Measurements from ENCODE around the gene MAPK10.

Gene MAPK10

DNA sequence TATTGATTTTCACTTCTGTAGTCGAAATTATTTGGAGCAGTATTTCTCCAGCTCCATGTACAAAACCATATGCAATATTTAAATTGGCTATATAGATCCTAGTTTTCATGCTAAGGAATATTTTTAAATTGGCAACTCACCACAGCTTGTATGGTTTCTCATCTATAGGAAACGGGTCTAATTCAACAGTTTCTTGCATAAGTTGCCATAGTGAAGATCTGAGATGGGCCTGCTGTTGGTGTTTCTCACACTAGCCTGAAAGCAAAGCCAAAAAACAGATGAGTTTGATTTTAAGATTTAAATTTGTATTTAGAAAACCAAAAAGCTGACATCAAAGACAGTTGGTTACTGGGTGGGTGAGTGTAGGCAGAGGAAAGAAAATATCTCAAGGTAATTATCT is 5.5 kb downstream of the MAPK10 start:
- no peak overlapping the region for H3K4me2 ChIP-seq (ENCODE audit: low read length)
- no peak overlapping the region for H3K9ac ChIP-seq (ENCODE audit: low read length)
- no peak for DNase-seq
- H2AFZ ChIP-seq (ENCODE audit: insufficient read depth, low read length, poor library complexity), result no peak overlapping the region
- no peak overlapping the region for H3K23ac ChIP-seq (ENCODE audit: low read length)
- H2AK5ac ChIP-seq (ENCODE audit: low read length), result no peak overlapping the region
- WGBS (ENCODE audit: extremely low coverage, insufficient coverage, insufficient read length), result no CpG with 5 or more reads among the region's 2 CpGs
- H2BK12ac ChIP-seq (ENCODE audit: low read length), result no peak overlapping the region
- H3K36me3 ChIP-seq (ENCODE audit: control insufficient read depth in 1 of 2, insufficient read depth in 2 of 2, low read length in 2 of 2), result no peaks in the 10 kb centered on the region
- no peak overlapping the region for H3K14ac ChIP-seq (ENCODE audit: low read length)
- H3K4ac ChIP-seq (ENCODE audit: low read depth, low read length), result no peak overlapping the region
- peaks cover 0 to under 1% of the 10 kb centered on the region in 2 experiments for H3K4me1 ChIP-seq (ENCODE audit: control insufficient read depth in 1 of 2, insufficient read depth in 2 of 2, low read length in 2 of 2)
- H3K27ac ChIP-seq (ENCODE audit: low read depth, low read length), result no peak overlapping the region
- no peak overlapping the region for H3K4me3 ChIP-seq (ENCODE audit: low read depth, low read length)
- H3K9me3 ChIP-seq (ENCODE audit: insufficient read depth, low read depth, low read length), result no peaks in the 10 kb centered on the region
- H4K12ac ChIP-seq (ENCODE audit: low read depth, low read length), result no peak overlapping the region
- no peak overlapping the region for H2BK5ac ChIP-seq (ENCODE audit: low read depth, low read length, poor library complexity)
- H3K79me2 ChIP-seq (ENCODE audit: control insufficient read depth, insufficient read depth, low read length, poor library complexity), result no peaks in the 10 kb centered on the region
- H4K91ac ChIP-seq (ENCODE audit: low read depth, low read length), result no peak overlapping the region
- H3K27me3 ChIP-seq (ENCODE audit: insufficient read depth, low read length), result no peaks in the 10 kb centered on the region
- no peak overlapping the region for H2BK120ac ChIP-seq (ENCODE audit: insufficient read depth, low read length, poor library complexity)
- no peaks in the 10 kb centered on the region for H3K79me1 ChIP-seq (ENCODE audit: low read length)
- H3K18ac ChIP-seq (ENCODE audit: low read length), result no peak overlapping the region
- no peak overlapping the region for H4K8ac ChIP-seq (ENCODE audit: low read depth, low read length)

DNA sequence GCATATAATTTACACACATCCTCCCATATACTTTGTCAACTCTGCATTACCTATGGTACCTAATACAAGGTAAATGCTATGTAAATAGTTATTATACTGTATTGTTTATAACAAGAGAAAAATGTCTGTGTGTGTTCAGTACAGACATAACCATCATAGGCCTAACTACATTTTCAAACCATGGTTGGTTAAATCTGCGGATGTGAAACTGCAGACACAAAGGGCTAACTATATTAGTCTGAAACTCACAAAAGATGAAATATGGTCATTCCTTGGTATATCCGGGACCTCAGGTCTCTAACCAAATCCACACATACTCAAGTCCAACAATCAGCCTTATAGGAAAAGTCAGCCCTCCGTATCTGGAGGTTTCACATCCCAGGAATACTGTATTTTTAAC is 13.5 kb downstream of the MAPK10 start:
- H3K4me3 ChIP-seq (ENCODE audit: low read depth, low read length), result no peak overlapping the region
- no peak overlapping the region for H3K18ac ChIP-seq (ENCODE audit: low read length)
- no peak overlapping the region for H2AFZ ChIP-seq (ENCODE audit: insufficient read depth, low read length, poor library complexity)
- H2AK5ac ChIP-seq (ENCODE audit: low read length), result no peak overlapping the region
- no peak overlapping the region for H4K12ac ChIP-seq (ENCODE audit: low read depth, low read length)
- no peak overlapping the region for H3K27ac ChIP-seq (ENCODE audit: low read depth, low read length)
- no peak overlapping the region for H3K9ac ChIP-seq (ENCODE audit: low read length)
- no peak overlapping the region for H3K4ac ChIP-seq (ENCODE audit: low read depth, low read length)
- no peaks in the 10 kb centered on the region for H3K9me3 ChIP-seq (ENCODE audit: insufficient read depth, low read depth, low read length)
- H2BK120ac ChIP-seq (ENCODE audit: insufficient read depth, low read length, poor library complexity), result no peak overlapping the region
- H3K79me2 ChIP-seq (ENCODE audit: control insufficient read depth, insufficient read depth, low read length, poor library complexity), result no peaks in the 10 kb centered on the region
- no peaks in the 10 kb centered on the region for H3K36me3 ChIP-seq (ENCODE audit: control insufficient read depth in 1 of 2, insufficient read depth in 2 of 2, low read length in 2 of 2)
- no CpG with 5 or more reads among the region's 3 CpGs for WGBS (ENCODE audit: extremely low coverage, insufficient coverage, insufficient read length)
- H3K79me1 ChIP-seq (ENCODE audit: low read length), result no peaks in the 10 kb centered on the region
- no peak overlapping the region for H2BK12ac ChIP-seq (ENCODE audit: low read length)
- H3K23ac ChIP-seq (ENCODE audit: low read length), result no peak overlapping the region
- no peaks in the 10 kb centered on the region for H3K4me1 ChIP-seq (ENCODE audit: control insufficient read depth in 1 of 2, insufficient read depth in 2 of 2, low read length in 2 of 2)
- no peak overlapping the region for H2BK5ac ChIP-seq (ENCODE audit: low read depth, low read length, poor library complexity)
- no peaks in the 10 kb centered on the region for H3K27me3 ChIP-seq (ENCODE audit: insufficient read depth, low read length)
- no peak overlapping the region for H3K14ac ChIP-seq (ENCODE audit: low read length)
- no peak for DNase-seq
- no peak overlapping the region for H4K91ac ChIP-seq (ENCODE audit: low read depth, low read length)
- no peak overlapping the region for H4K8ac ChIP-seq (ENCODE audit: low read depth, low read length)
- no peak overlapping the region for H3K4me2 ChIP-seq (ENCODE audit: low read length)

DNA sequence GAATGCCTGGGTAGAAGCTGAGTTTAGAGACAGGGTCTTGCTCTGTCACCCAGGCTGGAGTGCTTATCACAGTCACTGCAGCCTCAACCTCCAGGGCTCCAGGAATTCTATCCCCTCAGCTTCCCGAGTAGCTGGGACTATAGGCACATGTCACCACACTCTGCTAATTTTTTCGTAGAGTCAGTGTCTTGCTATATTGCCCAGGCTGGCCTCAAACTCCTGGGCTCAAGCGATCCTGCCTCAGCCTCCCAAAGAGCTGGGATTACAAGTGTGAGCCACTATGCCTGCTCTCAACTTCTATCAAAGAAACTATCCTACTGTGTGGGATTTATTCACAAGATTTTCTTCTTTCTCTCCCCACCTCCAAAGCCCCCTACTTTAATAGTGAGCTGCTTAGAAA is 15.7 kb downstream of the MAPK10 start:
- H3K27me3 ChIP-seq (ENCODE audit: insufficient read depth, low read length), result no peaks in the 10 kb centered on the region
- no peak overlapping the region for H2BK12ac ChIP-seq (ENCODE audit: low read length)
- H2BK5ac ChIP-seq (ENCODE audit: low read depth, low read length, poor library complexity), result no peak overlapping the region
- no peak overlapping the region for H4K8ac ChIP-seq (ENCODE audit: low read depth, low read length)
- H3K4ac ChIP-seq (ENCODE audit: low read depth, low read length), result no peak overlapping the region
- no peak for DNase-seq
- H2AFZ ChIP-seq (ENCODE audit: insufficient read depth, low read length, poor library complexity), result no peak overlapping the region
- H3K4me3 ChIP-seq (ENCODE audit: low read depth, low read length), result peak overlapping the region; percentile 3
- H3K27ac ChIP-seq (ENCODE audit: low read depth, low read length), result no peak overlapping the region
- no peak overlapping the region for H3K4me2 ChIP-seq (ENCODE audit: low read length)
- H3K23ac ChIP-seq (ENCODE audit: low read length), result no peak overlapping the region
- no peaks in the 10 kb centered on the region for H3K79me1 ChIP-seq (ENCODE audit: low read length)
- no peak overlapping the region for H2BK120ac ChIP-seq (ENCODE audit: insufficient read depth, low read length, poor library complexity)
- no peak overlapping the region for H3K14ac ChIP-seq (ENCODE audit: low read length)
- no peak overlapping the region for H4K12ac ChIP-seq (ENCODE audit: low read depth, low read length)
- no peaks in the 10 kb centered on the region for H3K4me1 ChIP-seq (ENCODE audit: control insufficient read depth in 1 of 2, insufficient read depth in 2 of 2, low read length in 2 of 2)
- no peaks in the 10 kb centered on the region for H3K79me2 ChIP-seq (ENCODE audit: control insufficient read depth, insufficient read depth, low read length, poor library complexity)
- H3K9me3 ChIP-seq (ENCODE audit: insufficient read depth, low read depth, low read length), result no peaks in the 10 kb centered on the region
- WGBS (ENCODE audit: extremely low coverage, insufficient coverage, insufficient read length), result no CpG with 5 or more reads among the region's 3 CpGs
- H3K9ac ChIP-seq (ENCODE audit: low read length), result no peak overlapping the region
- no peak overlapping the region for H2AK5ac ChIP-seq (ENCODE audit: low read length)
- peak overlapping the region; percentile 6 for H4K91ac ChIP-seq (ENCODE audit: low read depth, low read length)
- H3K36me3 ChIP-seq (ENCODE audit: control insufficient read depth in 1 of 2, insufficient read depth in 2 of 2, low read length in 2 of 2), result no peaks in the 10 kb centered on the region
- no peak overlapping the region for H3K18ac ChIP-seq (ENCODE audit: low read length)

DNA sequence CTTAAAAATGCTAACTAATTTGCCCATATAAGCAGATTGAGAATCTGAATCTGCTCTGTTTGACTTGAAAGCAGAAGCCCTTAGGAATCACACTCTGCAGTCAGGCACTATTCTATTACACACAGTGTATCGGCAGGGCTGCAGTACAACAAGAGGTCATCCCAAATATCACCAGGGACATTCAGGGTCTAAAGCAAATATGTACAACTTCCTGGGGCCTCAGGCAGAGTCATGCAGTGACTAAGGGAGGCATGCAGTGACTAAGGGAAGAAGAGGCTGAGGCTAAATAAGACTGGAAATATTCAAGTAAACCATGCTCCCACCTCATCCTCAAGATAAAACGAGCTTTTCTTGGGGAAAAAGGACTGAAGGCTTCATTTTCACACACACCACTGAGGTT is 20.9 kb downstream of the MAPK10 start:
- Histone ChIP-seq H2AFZ (ENCODE audit: insufficient read depth, low read length, poor library complexity) (no peak overlapping the region), H4K8ac (ENCODE audit: low read depth, low read length) (no peak overlapping the region), H2BK5ac (ENCODE audit: low read depth, low read length, poor library complexity) (no peak overlapping the region), H3K27me3 (ENCODE audit: insufficient read depth, low read length) (no peaks in the 10 kb centered on the region), H3K4me1 (ENCODE audit: control insufficient read depth in 1 of 2, insufficient read depth in 2 of 2, low read length in 2 of 2) (peaks cover 0 to 3% of the 10 kb centered on the region in 2 experiments), H3K4ac (ENCODE audit: low read depth, low read length) (no peak overlapping the region), H3K9me3 (ENCODE audit: insufficient read depth, low read depth, low read length) (no peaks in the 10 kb centered on the region), H2AK5ac (ENCODE audit: low read length) (no peak overlapping the region), H3K9ac (ENCODE audit: low read length) (no peak overlapping the region), H3K23ac (ENCODE audit: low read length) (no peak overlapping the region), H3K36me3 (ENCODE audit: control insufficient read depth in 1 of 2, insufficient read depth in 2 of 2, low read length in 2 of 2) (no peaks in the 10 kb centered on the region), H3K14ac (ENCODE audit: low read length) (no peak overlapping the region), H3K4me3 (ENCODE audit: low read depth, low read length) (no peak overlapping the region), H3K27ac (ENCODE audit: low read depth, low read length) (peak overlapping the region; percentile 11), H3K79me2 (ENCODE audit: control insufficient read depth, insufficient read depth, low read length, poor library complexity) (no peaks in the 10 kb centered on the region), H2BK12ac (ENCODE audit: low read length) (no peak overlapping the region), H2BK120ac (ENCODE audit: insufficient read depth, low read length, poor library complexity) (no peak overlapping the region), H3K18ac (ENCODE audit: low read length) (no peak overlapping the region), H3K4me2 (ENCODE audit: low read length) (no peak overlapping the region), H4K91ac (ENCODE audit: low read depth, low read length) (no peak overlapping the region), H3K79me1 (ENCODE audit: low read length) (no peaks in the 10 kb centered on the region), H4K12ac (ENCODE audit: low read depth, low read length) (no peak overlapping the region)
- WGBS (ENCODE audit: extremely low coverage, insufficient coverage, insufficient read length), result no CpG with 5 or more reads among the region's 2 CpGs
- DNase-seq, result peak; percentile 47 to 66
